Lung (tissue), 12 donors: Measurements from ENCODE around the gene ARHGEF38. TPM values are rescaled to one million over a fixed set of nuclear protein-coding genes. Genes with fewer than 3 reads are reported as not detected.
A peak's percentile ranks its signal among the peaks of the same experiment; 100 is the strongest.
"Not testable (repeated sequence)": the region's sequence is repeated elsewhere in the genome, so short reads cannot be mapped to it uniquely, and the experiment has no call there.

Source experiments
- ATAC-seq: fragments of 200-7000 bp; cut with Tn5 transposase; one replicate; pipeline ENCODE4 v1.9.1; 2020; ENCODE audit warnings: moderate number of reproducible peaks; ENCODE audit not compliant: insufficient read depth, low FRiP score
- DNase-seq, 3 donors: peaks; one replicate each; pipeline ENCODE4 v3.0.0-alpha.2; 2013 to 2017
- H3K27ac ChIP-seq, 2 donors: one replicate each; pipeline ENCODE4 v1.5.1; 2013; ENCODE audit warnings: mild to moderate bottlenecking in 2 of 2, moderate library complexity in 2 of 2, control low read depth in 1 of 2, inconsistent platforms in 1 of 2, low read depth in 1 of 2, low read length in 1 of 2
- H3K27me3 ChIP-seq, 3 donors: one replicate each; pipeline ENCODE4 v1.5.1; 2013; ENCODE audit warnings: low read length in 2 of 3; ENCODE audit not compliant: control insufficient read depth in 3 of 3, insufficient read depth in 3 of 3
- H3K36me3 ChIP-seq, 4 donors: one replicate each; pipeline ENCODE4 v1.5.1; 2013; ENCODE audit warnings: low read length in 4 of 4, mild to moderate bottlenecking in 1 of 4, moderate library complexity in 1 of 4; ENCODE audit not compliant: control insufficient read depth in 4 of 4, insufficient read depth in 4 of 4
- H3K4me1 ChIP-seq, 5 donors: one replicate each; pipeline ENCODE4 v1.5.1; 2013; ENCODE audit warnings: low read length in 5 of 5, mild to moderate bottlenecking in 2 of 5, moderate library complexity in 1 of 5; ENCODE audit not compliant: control insufficient read depth in 5 of 5, insufficient read depth in 5 of 5
- H3K4me3 ChIP-seq: one replicate; pipeline ENCODE4 v1.5.1; 2013; ENCODE audit warnings: mild to moderate bottlenecking, control low read depth, moderate library complexity
- H3K9ac ChIP-seq, 2 donors: one replicate each; pipeline ENCODE4 v1.5.1; 2013; ENCODE audit warnings: low read length in 2 of 2, control low read depth in 1 of 2; ENCODE audit not compliant: insufficient read depth in 1 of 2
- H3K9me3 ChIP-seq, 4 donors: one replicate each; pipeline ENCODE4 v1.5.1; 2013; ENCODE audit warnings: low read length in 3 of 4, mild to moderate bottlenecking in 1 of 4, moderate library complexity in 1 of 4; ENCODE audit not compliant: control insufficient read depth in 4 of 4, insufficient read depth in 3 of 4
- WGBS, 2 donors: extraction: QIAGEN DNeasy Blood & Tissue Kit; methylation state at CpG; one replicate each; pipeline ENCODE4 v1.1.7; 2013; 5-methylcytosine and 5-hydroxymethylcytosine counted together
- polyA plus RNA-seq, 2 donors: library from polyadenylated mRNA; stranded (reverse); fragments of 200-250 nt; gene quantifications; one replicate each; pipeline ENCODE4 v1.2.1, GENCODE V29; 2013
- total RNA-seq, 2 donors: library from RNA; depleted of rRNA in 1 of 2; stranded (reverse); fragments of >200 nt in 1 of 2; gene quantifications; one replicate each; pipeline ENCODE4 v1.2.1, GENCODE V29; 2014 to 2021
- TF ChIP-seq, protein P1 (sequence below): IDR thresholded peaks from 2 replicates; pipeline ENCODE4 v1.5.1; 2012; ENCODE audit warnings: mild to moderate bottlenecking; ENCODE audit errors: control extremely low read depth, extremely low read depth
- donor health status: control.
- donor health status: control.
- donor health status: Bipolar disorder and iron deficiency.
- donor health status: healthy.
- donor health status: DM: yes; HTN: yes; CAD: no.

ARHGEF38 gene
- total and polyA plus RNA-seq, 4 donors = 2.0 to 55.0 (median 14.8) TPM

DNA sequence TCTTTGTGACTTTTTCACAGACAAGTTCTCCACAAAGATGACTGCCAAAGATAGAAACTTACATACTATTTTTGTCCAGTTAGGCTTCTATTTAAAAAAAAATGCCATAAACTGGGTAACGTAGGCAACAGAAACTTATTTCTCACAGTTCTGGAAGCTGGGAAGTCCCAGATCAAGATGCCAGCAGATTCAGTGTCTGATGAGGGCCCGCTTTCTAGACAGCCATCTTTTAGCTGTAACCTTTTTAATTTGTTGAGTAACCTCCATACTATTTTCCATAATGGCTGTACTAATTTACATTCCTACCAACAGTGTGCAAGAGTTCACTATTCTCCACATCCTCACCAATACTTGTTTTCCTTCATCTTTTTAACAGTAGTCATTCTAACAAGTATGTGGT lies 55.5 kb downstream of the ARHGEF38 start:
- TF ChIP-seq, protein P1, sequence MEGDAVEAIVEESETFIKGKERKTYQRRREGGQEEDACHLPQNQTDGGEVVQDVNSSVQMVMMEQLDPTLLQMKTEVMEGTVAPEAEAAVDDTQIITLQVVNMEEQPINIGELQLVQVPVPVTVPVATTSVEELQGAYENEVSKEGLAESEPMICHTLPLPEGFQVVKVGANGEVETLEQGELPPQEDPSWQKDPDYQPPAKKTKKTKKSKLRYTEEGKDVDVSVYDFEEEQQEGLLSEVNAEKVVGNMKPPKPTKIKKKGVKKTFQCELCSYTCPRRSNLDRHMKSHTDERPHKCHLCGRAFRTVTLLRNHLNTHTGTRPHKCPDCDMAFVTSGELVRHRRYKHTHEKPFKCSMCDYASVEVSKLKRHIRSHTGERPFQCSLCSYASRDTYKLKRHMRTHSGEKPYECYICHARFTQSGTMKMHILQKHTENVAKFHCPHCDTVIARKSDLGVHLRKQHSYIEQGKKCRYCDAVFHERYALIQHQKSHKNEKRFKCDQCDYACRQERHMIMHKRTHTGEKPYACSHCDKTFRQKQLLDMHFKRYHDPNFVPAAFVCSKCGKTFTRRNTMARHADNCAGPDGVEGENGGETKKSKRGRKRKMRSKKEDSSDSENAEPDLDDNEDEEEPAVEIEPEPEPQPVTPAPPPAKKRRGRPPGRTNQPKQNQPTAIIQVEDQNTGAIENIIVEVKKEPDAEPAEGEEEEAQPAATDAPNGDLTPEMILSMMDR = no peak
- ATAC-seq = no peak
- no peak overlapping the region for H3K27ac ChIP-seq
- WGBS, 2 donors = 83 to 94% methylated on average over 2 of the region's 2 CpGs
- H3K9ac ChIP-seq = no peak overlapping the region
- no peak for DNase-seq
- no peaks in the 10 kb centered on the region for H3K36me3 ChIP-seq
- no peak overlapping the region for H3K4me3 ChIP-seq
- peaks cover 0 to 6% (median 3%) of the 10 kb centered on the region in 5 donors for H3K4me1 ChIP-seq
- no peaks in the 10 kb centered on the region for H3K27me3 ChIP-seq
- H3K9me3 ChIP-seq = no peaks in the 10 kb centered on the region

DNA sequence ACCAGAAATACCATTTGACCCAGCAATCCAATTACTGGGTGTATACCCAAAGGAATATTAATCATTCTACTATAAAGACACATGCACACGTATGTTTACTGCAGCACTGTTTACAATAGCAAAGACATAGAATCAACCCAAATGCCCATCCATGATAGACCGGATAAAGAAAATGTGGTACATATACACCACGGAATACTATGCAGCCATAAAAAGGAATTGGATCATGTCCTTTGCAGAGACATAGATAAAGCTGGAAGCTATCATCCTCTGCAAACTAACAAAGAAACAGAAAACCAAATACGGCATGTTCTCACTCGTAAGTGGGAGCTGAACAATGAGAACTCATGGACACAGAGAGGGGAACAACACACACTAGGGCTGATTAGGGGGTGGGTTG lies 57.4 kb downstream of the ARHGEF38 start:
- not testable (repeated sequence) for H3K27ac ChIP-seq, H3K9me3 ChIP-seq, H3K4me3 ChIP-seq, DNase-seq, ATAC-seq, H3K27me3 ChIP-seq, H3K4me1 ChIP-seq, H3K9ac ChIP-seq, H3K36me3 ChIP-seq
- 93 to 98% methylated on average over 5 of the region's 5 CpGs for WGBS, 2 donors

DNA sequence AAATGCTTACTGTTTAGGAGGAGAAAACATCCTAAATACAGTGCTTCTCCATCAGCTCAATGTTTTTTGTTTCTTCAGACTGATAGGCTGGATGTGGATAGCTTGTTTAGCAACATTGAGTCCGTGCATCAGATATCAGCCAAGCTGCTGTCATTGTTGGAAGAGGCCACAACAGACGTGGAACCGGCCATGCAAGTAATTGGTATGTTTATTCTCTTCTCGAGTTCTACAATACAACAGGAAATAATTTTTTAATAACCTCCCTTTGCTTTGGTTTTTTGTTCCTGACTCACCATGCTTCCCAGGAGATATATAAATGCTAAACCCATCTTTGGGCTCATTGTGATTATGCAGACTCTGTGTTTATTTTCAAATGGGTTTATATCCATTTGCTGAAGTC lies 60.9 kb downstream of the ARHGEF38 start:
- DNase-seq = peak; percentile 40 to 81 (median 63)
- H3K4me3 ChIP-seq = no peak overlapping the region
- H3K27me3 ChIP-seq = no peaks in the 10 kb centered on the region
- H3K4me1 ChIP-seq = peaks cover 0 to 6% (median 0%) of the 10 kb centered on the region in 5 donors
- H3K27ac ChIP-seq = peak overlapping the region in 1 of 2 donors; percentile 47
- ATAC-seq = no peak
- TF ChIP-seq, protein P1 = no peak
- H3K36me3 ChIP-seq = no peaks in the 10 kb centered on the region
- 35 to 60% methylated on average over 4 of the region's 4 CpGs for WGBS, 2 donors
- H3K9me3 ChIP-seq = no peaks in the 10 kb centered on the region
- H3K9ac ChIP-seq = no peak overlapping the region

DNA sequence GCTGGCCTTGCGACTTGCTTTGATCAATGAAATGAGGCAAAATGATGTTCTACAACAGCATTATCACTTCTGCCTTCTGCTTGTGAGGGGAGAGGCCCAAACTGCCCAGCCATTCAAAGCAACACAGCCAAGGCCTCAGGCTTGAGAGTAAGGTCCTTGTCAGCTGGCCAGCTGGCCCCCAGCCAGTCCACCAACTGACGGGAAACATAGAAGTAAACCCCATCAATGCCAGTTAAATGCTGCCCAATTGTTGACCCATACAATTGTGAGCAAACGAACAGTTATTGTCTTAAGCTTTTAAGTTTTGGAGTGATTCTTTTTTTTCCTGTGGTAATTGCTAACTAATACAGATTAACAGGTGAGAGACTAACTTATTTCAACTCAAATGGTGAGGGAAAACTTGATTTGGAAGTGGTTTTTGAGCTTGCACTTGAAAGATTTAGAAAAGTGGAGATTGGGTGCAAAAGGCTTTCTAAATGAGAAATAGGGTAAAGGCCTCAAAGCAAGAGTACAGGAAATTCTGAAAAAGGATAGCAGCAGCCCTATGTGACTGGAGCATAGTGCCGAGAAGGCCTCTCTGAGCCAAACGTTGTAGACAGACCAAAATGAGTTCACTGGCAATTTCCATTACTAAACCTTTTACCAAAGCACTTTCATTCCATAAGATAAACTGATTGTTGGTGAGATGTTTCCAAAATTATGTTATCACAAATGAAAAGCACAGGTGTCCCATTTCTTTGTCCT lies 66.9 kb downstream of the ARHGEF38 start:
- Histone ChIP-seq H3K9me3 (no peaks in the 10 kb centered on the region), H3K36me3 (no peaks in the 10 kb centered on the region), H3K9ac (no peak overlapping the region), H3K27ac (no peak overlapping the region), H3K4me3 (no peak overlapping the region), H3K27me3 (no peaks in the 10 kb centered on the region), H3K4me1 (peaks cover 0 to 3% (median under 1%) of the 10 kb centered on the region in 5 donors)
- TF ChIP-seq, protein P1 = no peak
- peak; percentile 32 for ATAC-seq
- peak; percentile 55 to 66 (median 57) for DNase-seq
- 40 to 73% methylated on average over 5 of the region's 5 CpGs for WGBS, 2 donors
